ENCODE data around the gene SDHD. TPM values are rescaled to one million over a fixed set of nuclear protein-coding genes. Genes with fewer than 3 reads are reported as not detected.
"Not testable (repeated sequence)": the region's sequence is repeated elsewhere in the genome, so short reads cannot be mapped to it uniquely, and the experiment has no call there.

The SDHD gene
- total and polyA plus RNA-seq, 2 donors (not counting 1 experiment from before 2014, with no cell fraction given): 43.0 to 57.7 TPM

DNA sequence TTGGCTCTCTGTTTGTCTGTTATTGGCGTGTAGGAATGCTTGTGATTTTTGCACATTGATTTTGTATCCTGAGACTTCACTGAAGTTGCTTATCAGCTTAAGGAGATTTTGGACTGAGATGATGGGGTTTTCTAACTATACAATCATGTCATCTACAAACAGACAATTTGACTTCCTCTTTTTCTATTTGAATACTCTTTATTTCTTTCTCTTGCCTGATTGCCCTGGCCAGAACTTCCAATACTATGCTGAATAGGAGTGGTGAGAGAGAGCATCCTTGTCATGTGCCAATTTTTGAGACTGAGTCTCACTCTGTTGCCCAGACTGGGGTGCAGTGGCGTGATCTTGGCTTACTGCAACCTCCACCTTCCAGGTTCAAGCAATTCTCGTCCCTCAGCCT, 38.4 kb upstream of the SDHD start:
- H3K27me3 Mint-ChIP-seq; H3K9ac ChIP-seq (ENCODE audit: low read length); H3K9me3 ChIP-seq (ENCODE audit: control extremely low read depth in 1 of 3, control insufficient read depth in 2 of 3, insufficient read depth in 1 of 3, low read length in 2 of 3); H2AFZ ChIP-seq (ENCODE audit: insufficient read depth, low read depth, low read length, poor library complexity, severe bottlenecking); intact Hi-C loops (cut with micrococcal nuclease); H3K27me3 ChIP-seq (replicated peaks in 1 of 4; ENCODE audit: control extremely low read depth in 1 of 4, control insufficient read depth in 3 of 4, insufficient read depth in 4 of 4, low read length in 3 of 4); H3K9me3 Mint-ChIP-seq (ENCODE audit: insufficient read depth); H4K20me1 ChIP-seq (ENCODE audit: control insufficient read depth, insufficient read depth, low read length, poor library complexity, severe bottlenecking); H3K4me3 ChIP-seq (ENCODE audit: control extremely low read depth in 1 of 5, extremely low read depth in 1 of 5, insufficient read depth in 1 of 5, low read depth in 2 of 5, low read length in 4 of 5); DNase-seq: not testable (repeated sequence)
- H3K4me1 Mint-ChIP-seq: peaks cover 48% of the 10 kb centered on the region
- H3K79me2 ChIP-seq (ENCODE audit: control insufficient read depth, insufficient read depth, low read length): peaks cover 12% of the 10 kb centered on the region
- H3K4me2 ChIP-seq (replicated peaks; ENCODE audit: low read depth, low read length, poor library complexity, severe bottlenecking): peak overlapping the region; percentile 43
- peak; percentile 31 for ATAC-seq (ENCODE audit: low read depth)
- H3K36me3 ChIP-seq (replicated peaks in 1 of 2; ENCODE audit: control extremely low read depth in 1 of 2, control insufficient read depth in 1 of 2, extremely low read depth in 1 of 2, insufficient read depth in 2 of 2, low read length in 1 of 2): peaks cover 1 to 31% of the 10 kb centered on the region in 2 experiments
- ChIA-PET CTCF (interaction anchor here (1.3 kb wide), 1 partner anchor 11 kb away, joined by 3 read pairs; no protein-coding TSS in a partner anchor), POLR2A (interaction anchor here (0.7 kb wide), 1 partner anchor 290 kb away, joined by 10 read pairs; no protein-coding TSS in a partner anchor)
- peak overlapping the region; percentile 43 to 70 for H3K27ac ChIP-seq (ENCODE audit: low read length in 2 of 2)
- peak overlapping the region; percentile 80 for H3K27ac Mint-ChIP-seq
- peaks cover 39 to 40% of the 10 kb centered on the region in 2 donors for H3K4me1 ChIP-seq (ENCODE audit: control insufficient read depth in 2 of 2, insufficient read depth in 2 of 2, low read length in 2 of 2)
- WGBS (ENCODE audit: insufficient coverage): no CpG with 5 or more reads among the region's 3 CpGs
- peak overlapping the region; percentile 52 for H3K4me3 Mint-ChIP-seq

DNA sequence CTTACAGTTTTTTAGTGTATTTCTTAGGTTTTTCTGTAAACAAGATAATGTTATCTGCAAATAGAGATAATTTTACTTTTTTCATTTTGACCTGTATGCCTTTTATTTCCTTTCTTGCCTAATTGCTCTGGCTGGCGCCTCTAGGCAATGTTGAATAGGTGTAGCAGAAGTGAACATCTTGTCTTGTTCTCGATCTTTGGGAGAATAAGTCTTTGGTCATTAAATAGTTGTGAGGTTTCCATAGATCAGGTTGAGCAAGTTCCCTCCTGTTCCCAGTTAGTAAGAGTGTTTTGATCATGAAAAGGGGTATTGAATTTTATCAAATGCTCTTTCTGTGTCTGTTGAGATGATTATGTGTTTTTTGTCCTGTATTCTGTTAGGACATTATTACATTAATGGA, 36.9 kb upstream of the SDHD start:
- no peak overlapping the region for H2AFZ ChIP-seq (ENCODE audit: insufficient read depth, low read depth, low read length, poor library complexity, severe bottlenecking)
- H3K4me1 Mint-ChIP-seq: peaks cover 48% of the 10 kb centered on the region
- POLR2A ChIA-PET: no interaction called here
- no peaks in the 10 kb centered on the region for H3K27me3 ChIP-seq (replicated peaks in 1 of 4; ENCODE audit: control extremely low read depth in 1 of 4, control insufficient read depth in 3 of 4, insufficient read depth in 4 of 4, low read length in 3 of 4)
- intact Hi-C loops (cut with micrococcal nuclease): loop anchor here (2.0 kb wide), 1 partner anchor 25 kb away; the partner anchor contains the start of genes NKAPD1 and PIH1D2
- H3K4me3 ChIP-seq (ENCODE audit: control extremely low read depth in 1 of 5, extremely low read depth in 1 of 5, insufficient read depth in 1 of 5, low read depth in 2 of 5, low read length in 4 of 5): no peak overlapping the region
- H3K4me1 ChIP-seq (ENCODE audit: control insufficient read depth in 2 of 2, insufficient read depth in 2 of 2, low read length in 2 of 2): peaks cover 39 to 40% of the 10 kb centered on the region in 2 donors
- H3K4me3 Mint-ChIP-seq: no peak overlapping the region
- no peak overlapping the region for H3K4me2 ChIP-seq (replicated peaks; ENCODE audit: low read depth, low read length, poor library complexity, severe bottlenecking)
- CTCF ChIA-PET: no interaction called here
- peaks cover 12% of the 10 kb centered on the region for H3K79me2 ChIP-seq (ENCODE audit: control insufficient read depth, insufficient read depth, low read length)
- peaks cover 5 to 34% of the 10 kb centered on the region in 2 experiments for H3K36me3 ChIP-seq (replicated peaks in 1 of 2; ENCODE audit: control extremely low read depth in 1 of 2, control insufficient read depth in 1 of 2, extremely low read depth in 1 of 2, insufficient read depth in 2 of 2, low read length in 1 of 2)
- H3K9me3 ChIP-seq (ENCODE audit: control extremely low read depth in 1 of 3, control insufficient read depth in 2 of 3, insufficient read depth in 1 of 3, low read length in 2 of 3): no peaks in the 10 kb centered on the region
- H3K9me3 Mint-ChIP-seq (ENCODE audit: insufficient read depth): no peaks in the 10 kb centered on the region
- WGBS (ENCODE audit: insufficient coverage): 100% methylated on average over 1 of the region's 2 CpGs
- H4K20me1 ChIP-seq (ENCODE audit: control insufficient read depth, insufficient read depth, low read length, poor library complexity, severe bottlenecking): no peaks in the 10 kb centered on the region
- peak overlapping the region in 1 of 2 donors; percentile 75 for H3K27ac ChIP-seq (ENCODE audit: low read length in 2 of 2)
- no peak overlapping the region for H3K9ac ChIP-seq (ENCODE audit: low read length)
- H3K27ac Mint-ChIP-seq: peak overlapping the region; percentile 79
- no peaks in the 10 kb centered on the region for H3K27me3 Mint-ChIP-seq
- no peak for ATAC-seq (ENCODE audit: low read depth)
- DNase-seq: no peak
- TF ChIP-seq, protein P1, sequence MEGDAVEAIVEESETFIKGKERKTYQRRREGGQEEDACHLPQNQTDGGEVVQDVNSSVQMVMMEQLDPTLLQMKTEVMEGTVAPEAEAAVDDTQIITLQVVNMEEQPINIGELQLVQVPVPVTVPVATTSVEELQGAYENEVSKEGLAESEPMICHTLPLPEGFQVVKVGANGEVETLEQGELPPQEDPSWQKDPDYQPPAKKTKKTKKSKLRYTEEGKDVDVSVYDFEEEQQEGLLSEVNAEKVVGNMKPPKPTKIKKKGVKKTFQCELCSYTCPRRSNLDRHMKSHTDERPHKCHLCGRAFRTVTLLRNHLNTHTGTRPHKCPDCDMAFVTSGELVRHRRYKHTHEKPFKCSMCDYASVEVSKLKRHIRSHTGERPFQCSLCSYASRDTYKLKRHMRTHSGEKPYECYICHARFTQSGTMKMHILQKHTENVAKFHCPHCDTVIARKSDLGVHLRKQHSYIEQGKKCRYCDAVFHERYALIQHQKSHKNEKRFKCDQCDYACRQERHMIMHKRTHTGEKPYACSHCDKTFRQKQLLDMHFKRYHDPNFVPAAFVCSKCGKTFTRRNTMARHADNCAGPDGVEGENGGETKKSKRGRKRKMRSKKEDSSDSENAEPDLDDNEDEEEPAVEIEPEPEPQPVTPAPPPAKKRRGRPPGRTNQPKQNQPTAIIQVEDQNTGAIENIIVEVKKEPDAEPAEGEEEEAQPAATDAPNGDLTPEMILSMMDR (IDR thresholded peaks at IDR 0.05): no peak
- no peak for TF ChIP-seq EZH2 (IDR thresholded peaks at IDR 0.05; ENCODE audit: borderline replicate concordance, insufficient read depth, low read depth, low read length, poor library complexity, severe bottlenecking)
